Stimulated activated CD4-positive, alpha-beta T cell treated with anti-CD3 and anti-CD28 coated beads, Interleukin-1b, Interleukin-23, amount 100 ng/mL, for 4 hours (primary cell): ENCODE data around the gene TWNK.

ENCODE experiments used
- DNase-seq, 2 donors: peaks; one replicate each; pipeline ENCODE4 v3.0.0-alpha.2; 2020; ENCODE audit warnings: low read depth in 2 of 2

Gene TWNK

GRCh38 chr10:100986952-100987684, at the start of gene TWNK, which contains the start of gene MRPL43:
Gene TWNK (plus strand): TSS chr10:100987543. CDS start chr10:100988211, 668 bp downstream.
Gene MRPL43 (minus strand): TSS chr10:100987497. CDS start chr10:100987443, 54 bp downstream.
- DNase-seq: peak; percentile 78 to 79

- DNase-seq: no peak
Observed at GRCh38 chr10:100939763-100940344, 47.5 kb upstream of the TWNK start.

GRCh38 chr10:100942229-100942628, 45.1 kb upstream of the TWNK start:
- no peak for DNase-seq

- no peak for DNase-seq
Observed at GRCh38 chr10:100943508-100943907, 43.8 kb upstream of the TWNK start.

- DNase-seq: no peak
Observed at GRCh38 chr10:100945754-100946153, 41.6 kb upstream of the TWNK start.

- no peak for DNase-seq
Observed at GRCh38 chr10:100948916-100949315, 38.4 kb upstream of the TWNK start.

- DNase-seq: no peak
Observed at GRCh38 chr10:100960251-100960650, 27.1 kb upstream of the TWNK start.

GRCh38 chr10:100962351-100963080, 24.8 kb upstream of the TWNK start:
- DNase-seq: no peak

GRCh38 chr10:100963826-100964225, 23.5 kb upstream of the TWNK start:
- DNase-seq: no peak

GRCh38 chr10:100965820-100966219, 21.5 kb upstream of the TWNK start:
- DNase-seq: no peak

GRCh38 chr10:100966887-100967286, 20.5 kb upstream of the TWNK start:
- no peak for DNase-seq

- DNase-seq: no peak
Observed at GRCh38 chr10:100967332-100967731, 20.0 kb upstream of the TWNK start.

GRCh38 chr10:100968062-100968736, 19.1 kb upstream of the TWNK start:
- no peak for DNase-seq

- no peak for DNase-seq
Observed at GRCh38 chr10:100968863-100969186, 18.5 kb upstream of the TWNK start.

GRCh38 chr10:100969187-100970075, 17.9 kb upstream of the TWNK start, which contains the start of gene SEMA4G:
Gene SEMA4G (plus strand): TSS chr10:100969504. CDS start chr10:100972913, 3,409 bp downstream.
- DNase-seq: peak; percentile 34 to 42

GRCh38 chr10:100970076-100970913, 17.0 kb upstream of the TWNK start:
- DNase-seq: peak in 1 of 2 donors; percentile 13

- DNase-seq: no peak
Observed at GRCh38 chr10:100970914-100971811, 16.2 kb upstream of the TWNK start.

- no peak for DNase-seq
Observed at GRCh38 chr10:100972115-100972903, 15.0 kb upstream of the TWNK start.
